ENCODE data around the gene APOC3. TPM values are rescaled to one million over a fixed set of nuclear protein-coding genes. Genes with fewer than 3 reads are reported as not detected.

APOC3 gene
- total RNA-seq, 1 experiment from 2014 or later: 2.5 TPM

GRCh38 chr11:116875194-116875593, 45.5 kb downstream of the APOC3 start (continued):
- no peak for TF ChIP-seq ZBTB43 (CRISPR knock-in tag; IDR thresholded peaks at IDR 0.05)
- no peak for TF ChIP-seq SMAD3 (CRISPR knock-in tag; IDR thresholded peaks at IDR 0.05; ENCODE audit: borderline replicate concordance)

GRCh38 chr11:116876656-116877055, 46.9 kb downstream of the APOC3 start:
- DNase-seq (ENCODE audit: low spot score) (no peak), ATAC-seq (peak; percentile 58)
- H3K27me3 Mint-ChIP-seq (ENCODE audit: low read depth): no peaks in the 10 kb centered on the region
- CTCF ChIA-PET: interaction anchor here (0.8 to 2.7 kb wide), 4 partner anchors 11 to 86 kb away, joined by 3 to 8 read pairs (median 4); partner anchors contain the start of gene APOA5
- TF ChIP-seq PREB (CRISPR knock-in tag; IDR thresholded peaks at IDR 0.05; ENCODE audit: borderline replicate concordance) (no peak), HMGA2 (CRISPR knock-in tag; IDR thresholded peaks at IDR 0.05) (no peak), TP53 (CRISPR knock-in tag; IDR thresholded peaks at IDR 0.05) (no peak), ZMAT4 (CRISPR knock-in tag; IDR thresholded peaks at IDR 0.05) (no peak), ATF1 (CRISPR knock-in tag; IDR thresholded peaks at IDR 0.05) (no peak), ATF3 (CRISPR knock-in tag; conservative IDR thresholded peaks at IDR 0.05) (no peak)
- no peak overlapping the region for H3K27ac Mint-ChIP-seq
- H3K4me1 Mint-ChIP-seq: peaks cover 3% of the 10 kb centered on the region; the same call in 1 of the 2 replicates
- H3K9me3 Mint-ChIP-seq: no peaks in the 10 kb centered on the region
- H3K4me3 Mint-ChIP-seq: no peak overlapping the region
- POLR2A ChIA-PET: no interaction called here
- peaks cover 22% of the 10 kb centered on the region for H3K36me3 Mint-ChIP-seq

GRCh38 chr11:116879800-116880625, 50.3 kb downstream of the APOC3 start:
- ATAC-seq: peak; percentile 85
- H3K9me3 Mint-ChIP-seq: no peaks in the 10 kb centered on the region
- CTCF ChIA-PET: interaction anchor here (0.6 to 3.3 kb wide), 24 partner anchors 8 to 264 kb away, joined by 3 to 29 read pairs (median 4); partner anchors contain the start of genes APOA1, APOA5, PAFAH1B2 and SIK3
- H3K4me1 Mint-ChIP-seq: peaks cover 3% of the 10 kb centered on the region; the same call in 1 of the 2 replicates
- DNase-seq (ENCODE audit: low spot score): no peak
- no peak overlapping the region for H3K4me3 Mint-ChIP-seq
- POLR2A ChIA-PET: interaction anchor here (0.6 kb wide), 2 partner anchors 38 to 264 kb away, joined by 3 to 7 read pairs; no protein-coding TSS in a partner anchor
- H3K36me3 Mint-ChIP-seq: peaks cover 5% of the 10 kb centered on the region; the same call in 1 of the 2 replicates
- peak overlapping the region; percentile 11; the same call in 1 of the 2 replicates for H3K27ac Mint-ChIP-seq
- H3K27me3 Mint-ChIP-seq (ENCODE audit: low read depth): no peaks in the 10 kb centered on the region
- TF ChIP-seq GABPB1 (CRISPR knock-in tag; IDR thresholded peaks at IDR 0.05): no peak
- TF ChIP-seq CREB1 (CRISPR knock-in tag; IDR thresholded peaks at IDR 0.05): no peak
- no peak for TF ChIP-seq TEAD4 (CRISPR knock-in tag; IDR thresholded peaks at IDR 0.05)
- no peak for TF ChIP-seq OVOL2 (CRISPR knock-in tag; IDR thresholded peaks at IDR 0.05; ENCODE audit: borderline replicate concordance)
- TF ChIP-seq ZNF138 (CRISPR knock-in tag; conservative IDR thresholded peaks at IDR 0.05): no peak
- TF ChIP-seq USF1 (CRISPR knock-in tag; IDR thresholded peaks at IDR 0.05): no peak
- no peak for TF ChIP-seq ZNF232 (CRISPR knock-in tag; IDR thresholded peaks at IDR 0.05)
- TF ChIP-seq GRHL2 (CRISPR knock-in tag; IDR thresholded peaks at IDR 0.05; ENCODE audit: insufficient replicate concordance, severe bottlenecking): no peak
- no peak for TF ChIP-seq NFATC4 (CRISPR knock-in tag; IDR thresholded peaks at IDR 0.05)
- no peak for TF ChIP-seq E2F4 (CRISPR knock-in tag; IDR thresholded peaks at IDR 0.05; ENCODE audit: borderline replicate concordance, low read depth)
- TF ChIP-seq ZSCAN18 (CRISPR knock-in tag; IDR thresholded peaks at IDR 0.05): no peak
- no peak for TF ChIP-seq ZNF121 (CRISPR knock-in tag; IDR thresholded peaks at IDR 0.05)
- TF ChIP-seq ZBTB43 (CRISPR knock-in tag; IDR thresholded peaks at IDR 0.05): no peak
- TF ChIP-seq USF2 (CRISPR knock-in tag; IDR thresholded peaks at IDR 0.05): no peak

Measured in WTC11 (cell line).